ENCODE data around the gene RBM48. TPM values are rescaled to one million over a fixed set of nuclear protein-coding genes. Genes with fewer than 3 reads are reported as not detected.

Gene RBM48
- total RNA-seq, 1 experiment from 2014 or later: 14.4 TPM

- Histone ChIP-seq H3K27ac (ENCODE audit: low read depth, low read length, poor library complexity, severe bottlenecking) (no peak overlapping the region), H3K4me1 (ENCODE audit: insufficient read depth, low read length, poor library complexity, severe bottlenecking) (no peaks in the 10 kb centered on the region), H3K4me3 (ENCODE audit: low read depth, low read length, poor library complexity, severe bottlenecking) (no peak overlapping the region), H3K9me3 (ENCODE audit: low read depth, low read length, poor library complexity, severe bottlenecking) (no peaks in the 10 kb centered on the region), H3K27me3 (replicated peaks; ENCODE audit: insufficient read depth, low read depth, low read length, poor library complexity) (no peaks in the 10 kb centered on the region), H3K36me3 (ENCODE audit: insufficient read depth, low read length, poor library complexity, severe bottlenecking) (no peaks in the 10 kb centered on the region)
- DNase-seq (ENCODE audit: low spot score): no peak
- ChIA-PET POLR2A (ENCODE audit: low non-redundant PET) (no interaction called here), CTCF (no interaction called here)
- intact Hi-C loops (cut with micrococcal nuclease; ENCODE audit: unreplicated experiment): no loop called here
- no TSS peak for BruUV-seq (replicated peaks)
- TF ChIP-seq CTCF (conservative IDR thresholded peaks at IDR 0.05; ENCODE audit: low read depth, low read length): no peak
- no peak for TF ChIP-seq EZH2 (IDR thresholded peaks at IDR 0.05; ENCODE audit: borderline replicate concordance, low read depth, low read length, poor library complexity, severe bottlenecking)
Measured at GRCh38 chr7:92520024-92520423, 8.6 kb upstream of the RBM48 start.

- BruUV-seq (replicated peaks): no TSS peak
- no peaks in the 10 kb centered on the region for H3K9me3 ChIP-seq (ENCODE audit: low read depth, low read length, poor library complexity, severe bottlenecking)
Measured at GRCh38 chr7:92523110-92523509, 5.5 kb upstream of the RBM48 start.

GRCh38 chr7:92527300-92528187 lies 1.1 kb upstream of the RBM48 start:
- POLR2A ChIA-PET (ENCODE audit: low non-redundant PET): interaction anchor here (0.5 kb wide), 1 partner anchor 171 kb away, joined by 3 read pairs; no protein-coding TSS in a partner anchor
- Histone ChIP-seq H3K27ac (ENCODE audit: low read depth, low read length, poor library complexity, severe bottlenecking) (peak overlapping the region; percentile 66), H3K36me3 (ENCODE audit: insufficient read depth, low read length, poor library complexity, severe bottlenecking) (peaks cover 8% of the 10 kb centered on the region), H3K4me3 (ENCODE audit: low read depth, low read length, poor library complexity, severe bottlenecking) (peak overlapping the region; percentile 73), H3K4me1 (ENCODE audit: insufficient read depth, low read length, poor library complexity, severe bottlenecking) (peaks cover 23% of the 10 kb centered on the region), H3K27me3 (replicated peaks; ENCODE audit: insufficient read depth, low read depth, low read length, poor library complexity) (no peaks in the 10 kb centered on the region), H3K9me3 (ENCODE audit: low read depth, low read length, poor library complexity, severe bottlenecking) (no peaks in the 10 kb centered on the region)
- peak; percentile 74 for DNase-seq (ENCODE audit: low spot score)
- intact Hi-C loops (cut with micrococcal nuclease; ENCODE audit: unreplicated experiment): no loop called here
- BruUV-seq (replicated peaks): TSS peak; percentile 48
- CTCF ChIA-PET: interaction anchor here (0.6 kb wide), 1 partner anchor 21 kb away, joined by 3 read pairs; no protein-coding TSS in a partner anchor
- TF ChIP-seq EZH2 (IDR thresholded peaks at IDR 0.05; ENCODE audit: borderline replicate concordance, low read depth, low read length, poor library complexity, severe bottlenecking) (no peak), CTCF (conservative IDR thresholded peaks at IDR 0.05; ENCODE audit: low read depth, low read length) (peak; percentile 13; the same call in 1 of the 2 replicates)

More at GRCh38 chr7:92523110-92523509, 5.5 kb upstream of the RBM48 start:
- no peak for DNase-seq (ENCODE audit: low spot score)
- H3K4me1 ChIP-seq (ENCODE audit: insufficient read depth, low read length, poor library complexity, severe bottlenecking): peaks cover 15% of the 10 kb centered on the region
- TF ChIP-seq EZH2 (IDR thresholded peaks at IDR 0.05; ENCODE audit: borderline replicate concordance, low read depth, low read length, poor library complexity, severe bottlenecking) (no peak), CTCF (conservative IDR thresholded peaks at IDR 0.05; ENCODE audit: low read depth, low read length) (no peak)
- H3K27ac ChIP-seq (ENCODE audit: low read depth, low read length, poor library complexity, severe bottlenecking): no peak overlapping the region
- intact Hi-C loops (cut with micrococcal nuclease; ENCODE audit: unreplicated experiment): no loop called here
- no peak overlapping the region for H3K4me3 ChIP-seq (ENCODE audit: low read depth, low read length, poor library complexity, severe bottlenecking)
- ChIA-PET CTCF (no interaction called here), POLR2A (ENCODE audit: low non-redundant PET) (no interaction called here)
- H3K27me3 ChIP-seq (replicated peaks; ENCODE audit: insufficient read depth, low read depth, low read length, poor library complexity): no peaks in the 10 kb centered on the region
- H3K36me3 ChIP-seq (ENCODE audit: insufficient read depth, low read length, poor library complexity, severe bottlenecking): no peaks in the 10 kb centered on the region
